NT2/D1 (cell line): ENCODE data around the gene SRSF3.
"Not testable (repeated sequence)": the region's sequence is repeated elsewhere in the genome, so short reads cannot be mapped to it uniquely, and the experiment has no call there.

Experiments
- DNase-seq: peaks from one replicate; pipeline ENCODE4 v3.0.0-alpha.2; 2011; ENCODE audit warnings: low read depth, low spot score
- H3K27me3 ChIP-seq: 2 replicates; pipeline ENCODE4 v1.6.0; 2011; ENCODE audit warnings: mild to moderate bottlenecking; ENCODE audit not compliant: insufficient read length, insufficient read depth
- H3K36me3 ChIP-seq: 2 replicates; pipeline ENCODE4 v1.6.1; 2011; ENCODE audit warnings: mild to moderate bottlenecking, low read length, mixed read lengths; ENCODE audit not compliant: insufficient read depth, insufficient read length
- H3K4me1 ChIP-seq: 2 replicates; pipeline ENCODE4 v1.5.1; 2011; ENCODE audit not compliant: insufficient read depth, insufficient read length
- H3K4me3 ChIP-seq: 2 replicates; pipeline ENCODE4 v1.5.1; 2011; ENCODE audit warnings: low read depth; ENCODE audit not compliant: insufficient read length
- H3K9ac ChIP-seq: 2 replicates; pipeline ENCODE4 v1.6.0; 2011; ENCODE audit warnings: low read depth; ENCODE audit not compliant: insufficient read length
- H3K9me3 ChIP-seq: 2 replicates; pipeline ENCODE4 v1.5.1; 2011; ENCODE audit warnings: mild to moderate bottlenecking, low read length; ENCODE audit not compliant: insufficient read depth
- SUZ12 ChIP-seq: IDR thresholded peaks from 2 replicates; pipeline ENCODE4 v1.6.1; 2011; ENCODE audit not compliant: insufficient read length, insufficient read depth; ENCODE audit errors: extremely low read depth
- YY1 ChIP-seq: IDR thresholded peaks from 2 replicates; pipeline ENCODE4 v1.6.1; 2011; ENCODE audit not compliant: insufficient read length, insufficient read depth
- ZNF274 ChIP-seq: IDR thresholded peaks from 2 replicates; pipeline ENCODE4 v1.6.1; 2011; ENCODE audit warnings: mild to moderate bottlenecking, low read depth, low read length

SRSF3 gene

DNA sequence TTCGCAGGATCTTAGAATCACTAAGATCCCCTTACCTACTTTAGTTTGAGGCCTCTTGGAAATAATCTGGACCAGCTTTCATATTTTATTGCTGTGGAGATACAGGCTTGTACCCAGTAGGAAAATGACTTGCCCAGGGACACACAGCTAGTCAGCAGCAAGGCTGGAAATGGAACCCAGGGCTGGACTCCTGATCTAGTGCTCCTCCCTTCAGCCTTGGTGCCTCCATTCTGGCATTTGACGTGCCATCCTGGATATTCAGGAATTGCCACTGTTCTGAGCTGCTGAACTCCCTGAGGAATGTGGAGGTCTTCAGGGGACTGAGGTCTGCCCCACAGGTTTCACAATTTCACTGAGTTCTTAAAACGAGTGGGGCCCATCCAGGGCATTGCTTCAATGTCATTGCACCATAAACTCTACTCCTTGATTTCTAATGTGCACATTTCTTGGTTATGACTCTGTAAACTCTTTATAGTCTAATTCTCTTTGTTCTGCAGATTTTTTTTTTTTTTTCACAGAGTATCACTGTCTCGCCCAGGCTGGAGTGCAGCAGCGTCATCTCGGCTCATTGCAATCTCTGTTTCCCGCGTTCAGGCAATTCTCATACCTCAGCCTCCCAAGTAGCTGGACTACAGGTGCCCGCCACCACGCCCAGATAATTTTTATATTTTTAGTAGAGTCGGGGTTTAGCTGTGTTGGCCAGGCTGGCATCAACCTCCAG lies 57.7 kb downstream of the SRSF3 start:
- H3K36me3 ChIP-seq = no peaks in the 10 kb centered on the region
- no peak for DNase-seq
- TF ChIP-seq SUZ12 (no peak), YY1 (no peak), ZNF274 (no peak)
- H3K4me3 ChIP-seq = no peak overlapping the region
- H3K27me3 ChIP-seq = no peaks in the 10 kb centered on the region
- H3K9ac ChIP-seq = no peak overlapping the region
- H3K9me3 ChIP-seq = no peaks in the 10 kb centered on the region
- peaks cover 8% of the 10 kb centered on the region for H3K4me1 ChIP-seq

DNA sequence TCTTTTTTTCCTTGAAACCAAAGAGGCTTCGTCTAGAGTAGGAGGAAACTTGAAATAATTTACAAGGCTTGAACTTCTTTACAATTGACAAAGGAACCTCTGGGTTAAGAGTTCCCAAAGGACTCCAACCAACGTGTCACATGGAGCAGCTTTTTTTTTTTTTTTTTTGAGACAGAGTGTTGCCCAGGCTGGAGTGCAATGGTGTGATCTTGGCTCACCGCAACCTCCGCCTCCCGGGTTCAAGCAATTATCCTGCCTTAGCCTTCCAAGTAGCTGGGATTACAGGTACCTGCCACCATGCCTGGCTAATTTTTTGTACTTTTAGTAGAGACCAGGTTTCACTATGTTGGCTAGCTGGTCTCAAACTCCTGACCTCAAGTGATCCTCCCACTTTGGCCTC lies 60.3 kb downstream of the SRSF3 start:
- DNase-seq, H3K4me1 ChIP-seq, H3K9me3 ChIP-seq, H3K36me3 ChIP-seq, H3K9ac ChIP-seq, H3K27me3 ChIP-seq, H3K4me3 ChIP-seq: not testable (repeated sequence)
